Urothelium cell line (cell line): Measurements from ENCODE around the gene CDC14B.
A peak's percentile ranks its signal among the peaks of the same experiment; 100 is the strongest.
"Not testable (repeated sequence)": the region's sequence is repeated elsewhere in the genome, so short reads cannot be mapped to it uniquely, and the experiment has no call there.

Experiments
- DNase-seq: peaks from one replicate; pipeline ENCODE4 v3.0.0; 2011; ENCODE audit warnings: low spot score, mixed read lengths
- FAIRE-seq: peaks from 2 replicates; lab custom pipeline; 2011; peaks lifted over from hg19 to GRCh38; lab: Jason Lieb, UNC

Gene CDC14B

DNA sequence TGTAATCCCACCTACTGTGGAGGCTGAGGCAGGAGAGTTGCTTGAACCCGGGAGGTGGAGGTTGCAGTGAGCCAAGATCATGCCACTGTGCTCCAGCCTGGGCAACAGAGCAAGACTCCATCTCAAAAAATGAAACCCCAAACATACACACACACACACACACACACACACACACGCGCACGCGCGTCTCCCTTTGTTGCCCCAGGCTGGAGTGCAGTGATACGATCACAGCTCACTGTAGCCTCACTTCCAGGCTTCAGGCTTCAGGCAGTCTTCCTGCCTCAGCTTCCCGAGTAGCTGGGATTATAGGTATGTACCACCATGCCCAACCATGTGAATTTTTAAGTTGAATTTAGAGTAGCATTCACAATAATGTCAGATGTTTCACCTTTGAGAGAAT lies 13.9 kb upstream of the CDC14B start:
- DNase-seq, FAIRE-seq: not testable (repeated sequence)

DNA sequence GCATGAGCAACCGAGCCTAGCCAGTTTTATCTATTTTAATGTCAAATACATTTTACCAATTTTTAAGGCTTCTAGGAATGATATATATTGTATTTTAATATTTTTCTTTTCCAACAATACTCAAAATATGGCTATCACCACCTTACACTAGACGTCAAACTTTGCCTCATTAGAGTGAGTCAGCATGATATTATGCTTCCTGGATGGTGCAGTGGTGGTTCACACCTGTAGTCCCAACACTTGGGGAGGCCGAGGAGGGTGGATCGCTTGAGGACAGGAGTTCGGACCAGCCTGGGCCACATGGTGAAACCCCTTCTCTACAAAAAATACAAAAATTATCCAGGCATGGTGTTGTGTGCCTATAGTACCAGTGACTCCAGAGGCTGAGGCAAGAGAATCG lies 7.3 kb upstream of the CDC14B start:
- FAIRE-seq (no peak), DNase-seq (no peak)

- DNase-seq (no peak), FAIRE-seq (no peak)
Measured at GRCh38 chr9:96621618-96622017, 2.0 kb upstream of the CDC14B start.

DNA sequence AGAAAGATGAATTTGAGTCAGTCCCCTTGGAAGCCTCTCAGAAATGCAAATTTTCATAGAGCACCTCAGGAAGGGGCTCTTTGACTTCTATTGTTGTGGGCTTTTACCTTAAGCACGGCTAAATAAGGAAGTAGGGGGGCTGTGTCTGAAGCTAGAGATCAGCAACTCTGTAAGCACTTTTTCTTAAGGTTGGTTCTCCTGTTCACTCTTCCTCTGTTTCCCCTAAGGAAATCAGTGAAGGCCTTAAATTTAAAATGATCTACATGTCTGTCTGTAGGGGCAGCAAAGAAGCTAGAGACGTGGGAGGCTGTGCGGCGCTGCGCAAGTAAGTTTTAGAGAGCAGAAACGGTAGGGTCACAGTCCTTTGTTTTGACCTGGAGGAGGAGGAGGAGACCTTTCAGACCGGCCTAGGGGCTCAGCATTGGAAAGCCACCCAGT lies 1.2 kb upstream of the CDC14B start:
- DNase-seq (no peak), FAIRE-seq (no peak)

DNA sequence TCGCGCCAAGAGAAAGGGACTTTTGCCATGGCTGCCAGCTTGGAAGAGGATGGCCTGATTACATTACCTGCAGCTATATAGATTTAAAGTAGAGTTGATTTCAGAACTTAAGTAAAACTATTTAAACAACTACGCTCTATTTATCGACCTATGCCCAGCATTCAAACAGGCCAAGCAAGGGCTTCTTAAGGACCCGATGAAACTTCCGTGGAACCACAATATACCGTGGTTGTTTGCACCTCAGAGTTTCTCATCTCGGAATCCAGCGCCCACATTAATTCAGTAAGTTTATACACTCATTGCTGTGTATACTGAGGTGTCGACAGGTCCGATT lies 505 bp upstream of the CDC14B start:
- FAIRE-seq (no peak), DNase-seq (no peak)

DNA sequence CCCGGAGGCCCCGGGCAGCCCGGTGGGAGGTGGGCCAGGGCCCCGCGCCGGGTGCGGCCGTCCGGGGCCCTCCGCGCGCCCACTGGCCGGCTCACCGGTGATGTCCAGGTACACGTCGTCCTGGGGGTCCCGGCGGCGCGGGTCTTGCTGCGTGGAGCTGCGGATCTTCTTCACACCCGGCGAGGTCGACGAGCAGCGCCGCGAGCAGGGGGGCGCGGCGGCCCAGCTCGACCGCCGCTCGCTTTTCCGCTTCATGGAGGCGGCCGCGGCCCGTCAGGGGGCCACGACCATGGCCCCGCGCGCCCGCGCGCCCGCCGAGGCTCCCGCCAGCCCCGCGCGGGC lies 548 bp downstream of the CDC14B start:
- FAIRE-seq, result no peak
- no peak for DNase-seq

GRCh38 chr9:96618209-96619123 lies 1.2 kb downstream of the CDC14B start:
- DNase-seq (peak; percentile 44), FAIRE-seq (no peak)

- DNase-seq (no peak), FAIRE-seq (no peak)
Measured at GRCh38 chr9:96617439-96618185, 2.0 kb downstream of the CDC14B start.

DNA sequence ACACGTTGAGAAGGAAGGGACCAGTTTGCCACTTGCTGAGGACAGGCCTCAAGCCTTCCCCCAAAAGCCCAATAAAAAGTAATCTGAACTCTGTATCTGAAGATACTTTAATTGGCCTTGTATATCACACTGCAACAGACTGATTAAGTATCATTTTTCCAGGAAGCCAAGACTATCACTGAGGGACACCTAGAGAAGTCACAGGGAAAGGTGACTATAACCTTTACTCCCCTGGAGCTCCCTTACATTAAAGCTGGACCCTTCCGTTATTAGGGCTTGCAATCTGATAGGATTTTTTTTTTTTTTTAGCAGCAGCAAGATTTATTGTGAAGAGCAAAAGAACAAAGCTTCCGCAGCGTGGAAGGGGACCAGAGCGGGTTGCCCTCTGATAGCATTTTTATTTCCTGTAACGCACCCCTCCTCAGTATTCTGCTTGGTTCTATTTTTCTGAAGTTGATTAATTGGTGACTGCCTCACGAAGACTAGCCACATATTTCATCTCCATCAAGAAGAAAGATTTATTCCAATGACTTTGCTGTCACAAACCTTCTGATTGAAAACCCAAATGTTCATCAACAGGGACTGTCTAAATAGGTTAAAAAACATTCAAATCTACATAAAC lies 2.7 kb downstream of the CDC14B start:
- FAIRE-seq (no peak), DNase-seq (no peak)

GRCh38 chr9:96615411-96615810 lies 4.2 kb downstream of the CDC14B start:
- FAIRE-seq, result no peak
- no peak for DNase-seq

- DNase-seq, FAIRE-seq: not testable (repeated sequence)
Measured at GRCh38 chr9:96614664-96615063, 5.0 kb downstream of the CDC14B start.

DNA sequence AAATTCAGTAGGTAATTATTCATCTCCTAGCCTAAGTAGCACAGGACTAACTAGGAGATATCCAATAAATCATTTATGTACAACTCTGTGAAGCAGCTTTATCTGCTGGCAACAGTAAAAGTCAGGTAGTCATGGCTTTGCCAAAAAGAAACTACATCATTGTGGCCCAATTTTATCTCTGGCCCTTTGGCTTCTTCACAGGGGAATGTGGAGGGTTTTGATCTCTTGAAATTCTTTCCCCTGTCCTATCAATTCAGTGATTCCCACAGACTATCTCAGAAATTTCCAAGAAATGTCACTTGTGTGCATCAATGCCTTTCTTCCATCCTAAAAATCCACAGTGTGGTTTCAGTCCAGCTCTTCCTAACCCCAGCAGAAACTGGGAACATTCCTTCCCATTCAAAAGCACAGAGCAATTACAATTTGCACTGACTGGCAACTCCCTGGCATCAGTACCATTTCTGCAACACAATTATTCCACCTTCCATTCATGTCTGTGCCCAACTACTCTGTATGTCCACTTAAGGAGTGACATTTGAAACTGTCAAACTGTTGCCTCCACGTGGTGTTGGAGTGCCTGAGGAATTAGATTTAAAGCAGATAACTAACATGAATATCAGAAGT lies 6.6 kb downstream of the CDC14B start:
- no peak for FAIRE-seq

DNA sequence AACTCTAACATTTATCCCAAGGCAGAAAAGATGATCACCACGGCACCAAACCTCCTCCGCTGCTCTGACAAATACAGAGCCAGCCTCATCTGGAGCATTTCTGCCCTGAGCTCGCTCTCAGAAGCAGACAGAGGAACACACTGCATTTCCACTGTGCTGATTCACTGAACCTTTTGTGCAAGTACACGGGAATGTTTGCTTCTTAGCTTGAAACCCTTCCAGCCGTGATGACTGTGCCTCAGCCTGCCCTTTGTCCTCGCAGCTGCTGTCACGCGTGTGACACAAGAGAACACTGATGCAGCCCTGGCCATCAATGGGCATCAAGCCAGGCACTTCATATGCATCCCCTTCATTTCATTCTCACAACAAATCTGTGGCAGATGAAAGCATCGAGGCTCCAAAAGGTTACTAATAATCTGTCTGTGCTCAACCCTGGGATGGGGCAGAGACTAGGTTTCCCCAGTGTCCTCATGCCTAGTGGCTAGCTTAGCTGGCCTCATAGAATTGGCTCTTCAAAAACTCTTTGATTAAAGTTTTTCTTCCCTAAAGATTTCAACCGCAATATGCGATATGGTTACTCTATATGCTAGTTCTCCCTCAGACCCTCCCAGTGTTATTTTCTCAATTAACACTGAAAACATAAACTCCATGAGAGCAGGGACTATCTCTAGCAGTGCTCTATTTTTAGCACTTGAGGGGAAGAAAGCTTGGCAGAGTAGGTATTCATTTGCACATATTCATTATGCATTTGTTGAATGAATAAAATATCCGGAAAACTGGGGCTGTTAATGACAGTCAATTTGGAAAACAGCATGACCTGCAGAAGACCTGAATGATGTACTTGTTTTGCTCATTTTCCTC lies 7.3 kb downstream of the CDC14B start:
- peak; percentile 19 for DNase-seq
- peak; percentile 9 for FAIRE-seq

More for the DNA sequence above, 6.6 kb downstream of the CDC14B start:
- no peak for DNase-seq

- FAIRE-seq, result no peak
- DNase-seq, result no peak
Measured at GRCh38 chr9:96611302-96611701, 8.3 kb downstream of the CDC14B start.

- DNase-seq (no peak), FAIRE-seq (no peak)
Measured at GRCh38 chr9:96609732-96610131, 9.9 kb downstream of the CDC14B start.

DNA sequence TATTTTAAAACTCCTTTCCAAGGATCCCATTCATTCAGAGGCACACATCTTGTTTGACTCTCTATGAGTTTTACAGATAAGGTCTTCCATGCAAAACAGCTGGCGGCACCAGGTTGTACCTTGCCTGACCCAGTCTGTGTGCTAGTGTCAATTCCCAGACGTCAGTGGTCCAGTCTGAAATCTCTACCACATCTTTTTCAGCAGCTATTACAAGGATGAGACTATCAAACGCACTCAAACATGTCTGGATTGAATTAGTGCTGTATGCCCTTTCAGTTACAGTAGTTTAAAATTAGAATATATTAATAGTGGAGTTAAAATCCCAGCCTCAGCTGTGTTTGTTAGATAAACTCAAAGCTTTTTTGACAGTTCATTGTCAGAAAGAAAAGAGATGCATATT lies 11.7 kb downstream of the CDC14B start:
- DNase-seq, result no peak
- FAIRE-seq, result no peak

- FAIRE-seq, result no peak
- DNase-seq, result no peak
Measured at GRCh38 chr9:96605328-96605727, 14.3 kb downstream of the CDC14B start.

- DNase-seq (no peak), FAIRE-seq (no peak)
Measured at GRCh38 chr9:96604004-96604319, 15.7 kb downstream of the CDC14B start.

GRCh38 chr9:96603305-96604003 lies 16.2 kb downstream of the CDC14B start:
- FAIRE-seq (no peak), DNase-seq (no peak)

DNA sequence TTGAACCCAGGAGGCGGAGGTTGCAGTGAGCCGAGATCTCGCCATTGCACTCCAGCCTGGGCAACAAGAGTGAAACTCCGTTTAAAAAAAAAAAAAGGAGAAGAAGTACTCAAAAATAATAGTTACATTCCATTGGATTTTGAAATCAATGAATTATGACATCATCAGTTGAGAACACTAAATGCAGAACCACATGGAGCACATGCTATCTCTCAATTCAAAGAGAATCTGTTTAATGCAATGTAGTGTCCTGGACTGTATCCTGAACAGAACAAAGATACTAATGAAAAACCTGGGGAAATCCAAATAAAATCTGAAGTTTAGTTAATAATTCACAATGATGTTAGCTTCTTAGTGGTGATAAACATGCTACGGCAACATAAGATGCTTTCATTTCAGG lies 20.3 kb downstream of the CDC14B start:
- FAIRE-seq (no peak), DNase-seq (no peak)
